Naive thymus-derived CD8-positive, alpha-beta T cell (primary cell): ENCODE measurements around the gene LIPK. TPM values are rescaled to one million over a fixed set of nuclear protein-coding genes. Genes with fewer than 3 reads are reported as not detected.

Experiments
- ATAC-seq, 2 donors: fragments of 150-1000 bp; cut with Tn5 transposase in 1 of 2; sonication (Bioruptor Pico), chemical (Tn5 transposase) in 1 of 2; 1 replicate in 1 of 2; 2 replicates in 1 of 2; pipeline ENCODE4 v1.10.0; 2021; ENCODE audit warnings: mild to moderate bottlenecking in 2 of 2, moderate library complexity in 2 of 2
- POLR2A ChIA-PET: fragments of 350-600 bp; sonication (Branson Sonifier 250); formaldehyde crosslinking; loops from one replicate; lab custom pipeline; 2021; ENCODE audit warnings: antibody characterized with exemption; lab: Charles Lee
- DNase-seq, 10 donors: peaks; one replicate each; pipeline versions ENCODE4 v3.0.0 to v3.0.0-alpha.2; 2020 to 2022
- H3K27ac Mint-ChIP-seq, 10 donors: one replicate each; pipeline ENCODE4 v1.8.0; 2020 to 2022; ENCODE audit warnings: mild to moderate bottlenecking in 10 of 10, mixed read lengths in 10 of 10, moderate library complexity in 4 of 10, inconsistent platforms in 1 of 10
- H3K27me3 Mint-ChIP-seq, 5 donors: one replicate each; pipeline ENCODE4 v1.8.0; 2021 to 2022; ENCODE audit warnings: mixed read lengths in 5 of 5
- H3K36me3 Mint-ChIP-seq, 3 donors: one replicate each; pipeline ENCODE4 v1.8.0; 2020 to 2022; ENCODE audit warnings: mixed read lengths in 3 of 3, mild to moderate bottlenecking in 2 of 3, inconsistent platforms in 1 of 3
- H3K4me1 Mint-ChIP-seq, 4 donors: one replicate each; pipeline ENCODE4 v1.8.0; 2021 to 2022; ENCODE audit warnings: mixed read lengths in 4 of 4
- H3K4me3 Mint-ChIP-seq, 10 donors: one replicate each; pipeline ENCODE4 v1.8.0; 2020 to 2022; ENCODE audit warnings: mild to moderate bottlenecking in 10 of 10, mixed read lengths in 10 of 10, moderate library complexity in 6 of 10, inconsistent platforms in 1 of 10
- H3K9me3 Mint-ChIP-seq, 9 donors: one replicate each; pipeline ENCODE4 v1.8.0; 2020 to 2022; ENCODE audit warnings: mixed read lengths in 9 of 9, mild to moderate bottlenecking in 3 of 9, inconsistent platforms in 1 of 9, moderate library complexity in 1 of 9
- polyA plus RNA-seq, 3 donors: library from polyadenylated mRNA; unstranded; fragments of 300-500 nt; fragmentation: Illumina TruSeq; gene quantifications; one replicate each; pipeline ENCODE4 v1.2.3, GENCODE V29; 2021
- total RNA-seq, 8 experiments: library from RNA in 2 of 8; stranded (reverse) in 2 of 8; gene quantifications; one replicate each; pipeline ENCODE4 v1.2.3 and lab custom pipeline; 2021 to 2026

LIPK gene
- total and polyA plus RNA-seq, 5 experiments from 2014 or later = not detected

- no peak overlapping the region for H3K4me3 Mint-ChIP-seq
- H3K27ac Mint-ChIP-seq = no peak overlapping the region
- no peaks in the 10 kb centered on the region for H3K36me3 Mint-ChIP-seq
- ATAC-seq (no peak), DNase-seq (no peak)
- POLR2A ChIA-PET = no interaction called here
- H3K4me1 Mint-ChIP-seq = peaks cover 0 to 23% (median 8%) of the 10 kb centered on the region in 4 donors
- no peaks in the 10 kb centered on the region for H3K9me3 Mint-ChIP-seq
- H3K27me3 Mint-ChIP-seq = no peaks in the 10 kb centered on the region
Observed at GRCh38 chr10:88794731-88795130, 88.7 kb downstream of the LIPK start.

GRCh38 chr10:88800152-88801125 is 94.4 kb downstream of the LIPK start:
- DNase-seq = no peak
- H3K4me1 Mint-ChIP-seq = no peaks in the 10 kb centered on the region
- H3K27me3 Mint-ChIP-seq = peaks cover 0 to 4% (median 0%) of the 10 kb centered on the region in 5 donors
- no peak overlapping the region for H3K27ac Mint-ChIP-seq
- no peaks in the 10 kb centered on the region for H3K9me3 Mint-ChIP-seq
- POLR2A ChIA-PET = no interaction called here
- H3K36me3 Mint-ChIP-seq = no peaks in the 10 kb centered on the region
- no peak overlapping the region for H3K4me3 Mint-ChIP-seq
- no peak for ATAC-seq

Other genes starting within 250 kb of the LIPK start
- gene RNLS, start 122.9 kb upstream of the LIPK start, total RNA-seq = 1 to 10 TPM; 2.2 to 3.1 TPM
- gene RNLS, start 122.9 kb upstream of the LIPK start, polyA plus RNA-seq = 1 to 10 TPM; 2.6 to 3.8 (median 3.7) TPM
- gene LIPJ, start 119.5 kb upstream of the LIPK start, total RNA-seq = under 1 TPM; 0.18 to 0.22 TPM
- gene LIPJ, start 119.5 kb upstream of the LIPK start, polyA plus RNA-seq = not detected
- not detected for gene LIPF, start 41.8 kb upstream of the LIPK start, total RNA-seq
- not detected for gene LIPF, start 41.8 kb upstream of the LIPK start, polyA plus RNA-seq
- gene LIPN, start 53.8 kb downstream of the LIPK start, total RNA-seq = not detected
- not detected for gene LIPN, start 53.8 kb downstream of the LIPK start, polyA plus RNA-seq
- gene LIPM, start 96.5 kb downstream of the LIPK start, total RNA-seq = not detected
- gene LIPM, start 96.5 kb downstream of the LIPK start, polyA plus RNA-seq = not detected
- under 1 TPM in 1 of 2 experiments, not detected in 1; 0.44 TPM for gene ANKRD22, start 145.6 kb downstream of the LIPK start, total RNA-seq
- under 1 TPM; 0.23 to 0.63 (median 0.23) TPM for gene ANKRD22, start 145.6 kb downstream of the LIPK start, polyA plus RNA-seq
- 10 to 100 TPM; 23.3 to 23.9 TPM for gene STAMBPL1, start 174.0 kb downstream of the LIPK start, total RNA-seq
- gene STAMBPL1, start 174.0 kb downstream of the LIPK start, polyA plus RNA-seq = 1 to 10 TPM; 5.5 to 7.0 (median 6.3) TPM
- 1 to 10 TPM; 1.4 to 1.8 TPM for gene ACTA2, start 246.5 kb downstream of the LIPK start, total RNA-seq
- gene ACTA2, start 246.5 kb downstream of the LIPK start, polyA plus RNA-seq = 1 to 10 TPM in 1 of 3 donors, under 1 TPM in 1, not detected in 1; 0.34 to 9.7 TPM